Fibroblast of lung (primary cell): Measurements from ENCODE around the gene ZNF624.

ENCODE experiments used
- CTCF ChIP-seq, 2 donors: IDR thresholded peaks in 1 of 2; conservative IDR thresholded peaks in 1 of 2; 1 replicate in 1 of 2; 2 replicates in 1 of 2; pipeline ENCODE4 v1.5.1; 2011 to 2012; ENCODE audit warnings: low read length in 2 of 2, control low read depth in 1 of 2, inconsistent platforms in 1 of 2, low read depth in 1 of 2, mild to moderate bottlenecking in 1 of 2
- EZH2 ChIP-seq: IDR thresholded peaks from 2 replicates; pipeline ENCODE4 v1.5.1; 2012; ENCODE audit warnings: low read length, control low read depth, mild to moderate bottlenecking; ENCODE audit errors: missing control alignments

- TF ChIP-seq EZH2 (no peak), CTCF (conservative IDR thresholded peaks at IDR 0.05 in 1 of 2, IDR thresholded peaks at IDR 0.05 in 1 of 2; ENCODE audit: low read depth in 1 of 2, low read length in 2 of 2) (no peak)
Observed at GRCh38 chr17:16573466-16573865, 80.2 kb downstream of the ZNF624 start.
